Measurements from ENCODE around the gene KBTBD8.

- TF ChIP-seq POLR2A (IDR thresholded peaks at IDR 0.05): no peak
- TF ChIP-seq, protein P1, sequence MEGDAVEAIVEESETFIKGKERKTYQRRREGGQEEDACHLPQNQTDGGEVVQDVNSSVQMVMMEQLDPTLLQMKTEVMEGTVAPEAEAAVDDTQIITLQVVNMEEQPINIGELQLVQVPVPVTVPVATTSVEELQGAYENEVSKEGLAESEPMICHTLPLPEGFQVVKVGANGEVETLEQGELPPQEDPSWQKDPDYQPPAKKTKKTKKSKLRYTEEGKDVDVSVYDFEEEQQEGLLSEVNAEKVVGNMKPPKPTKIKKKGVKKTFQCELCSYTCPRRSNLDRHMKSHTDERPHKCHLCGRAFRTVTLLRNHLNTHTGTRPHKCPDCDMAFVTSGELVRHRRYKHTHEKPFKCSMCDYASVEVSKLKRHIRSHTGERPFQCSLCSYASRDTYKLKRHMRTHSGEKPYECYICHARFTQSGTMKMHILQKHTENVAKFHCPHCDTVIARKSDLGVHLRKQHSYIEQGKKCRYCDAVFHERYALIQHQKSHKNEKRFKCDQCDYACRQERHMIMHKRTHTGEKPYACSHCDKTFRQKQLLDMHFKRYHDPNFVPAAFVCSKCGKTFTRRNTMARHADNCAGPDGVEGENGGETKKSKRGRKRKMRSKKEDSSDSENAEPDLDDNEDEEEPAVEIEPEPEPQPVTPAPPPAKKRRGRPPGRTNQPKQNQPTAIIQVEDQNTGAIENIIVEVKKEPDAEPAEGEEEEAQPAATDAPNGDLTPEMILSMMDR (IDR thresholded peaks at IDR 0.05): no peak
Observed at GRCh38 chr3:66957367-66957766, 40.7 kb upstream of the KBTBD8 start.

All from testis (tissue), 2 donors.